Activated CD8-positive, alpha-beta T cell treated with anti-CD3 and anti-CD28 coated beads, Interleukin-2, amount 10 ng/mL, durations not matched to agents 7 days and 5 days (primary cell): ENCODE data around the gene IL21R. TPM values are rescaled to one million over a fixed set of nuclear protein-coding genes. Genes with fewer than 3 reads are reported as not detected.

Experiments
- ATAC-seq: fragments of 150-1000 bp; cut with Tn5 transposase; one replicate; pipeline ENCODE4 v1.10.0; 2021; ENCODE audit warnings: moderate library complexity
- CTCF ChIA-PET: fragments of 350-600 bp; sonication (Branson Sonifier 250); formaldehyde crosslinking; loops from one replicate; lab custom pipeline; 2021; ENCODE audit warnings: antibody characterized with exemption; lab: Charles Lee
- POLR2A ChIA-PET: fragments of 350-600 bp; sonication (Branson Sonifier 250); formaldehyde crosslinking; loops from one replicate; lab custom pipeline; 2021; ENCODE audit warnings: antibody characterized with exemption; lab: Charles Lee
- DNase-seq: peaks from one replicate; pipeline ENCODE4 v3.0.0-alpha.2; 2020
- H3K27ac Mint-ChIP-seq: one replicate; pipeline ENCODE4 v1.8.0; 2021; ENCODE audit warnings: mild to moderate bottlenecking, mixed read lengths
- H3K27me3 Mint-ChIP-seq: one replicate; pipeline ENCODE4 v1.8.0; 2021; ENCODE audit warnings: low read depth, mixed read lengths
- H3K36me3 Mint-ChIP-seq: one replicate; pipeline ENCODE4 v1.8.0; 2021; ENCODE audit warnings: low read depth, mixed read lengths
- H3K4me1 Mint-ChIP-seq: one replicate; pipeline ENCODE4 v1.8.0; 2021; ENCODE audit warnings: low read depth, mixed read lengths
- H3K4me3 Mint-ChIP-seq: one replicate; pipeline ENCODE4 v1.8.0; 2021; ENCODE audit warnings: mild to moderate bottlenecking, mixed read lengths
- H3K9me3 Mint-ChIP-seq: one replicate; pipeline ENCODE4 v1.8.0; 2022; ENCODE audit warnings: mixed read lengths; ENCODE audit not compliant: insufficient read depth
- total RNA-seq, 2 experiments: library from RNA; stranded (reverse); gene quantifications; one replicate each; pipeline ENCODE4 v1.2.3, GENCODE V29; 2021

Gene IL21R
- total RNA-seq, 2 experiments from 2014 or later: 23.5 to 24.2 TPM

- H3K27me3 Mint-ChIP-seq: no peaks in the 10 kb centered on the region
- H3K4me3 Mint-ChIP-seq: no peak overlapping the region
- H3K36me3 Mint-ChIP-seq: peaks cover 63% of the 10 kb centered on the region
- CTCF ChIA-PET: interaction anchor here (0.6 to 1.5 kb wide), 5 partner anchors 9 to 207 kb away, joined by 3 to 7 read pairs (median 6); partner anchors contain the start of gene KDM8
- ATAC-seq (no peak), DNase-seq (no peak)
- POLR2A ChIA-PET: interaction anchor here (1.2 kb wide), 1 partner anchor 9 kb away, joined by 3 read pairs; the partner anchor contains the start of gene IL21R
- peaks cover 14% of the 10 kb centered on the region for H3K9me3 Mint-ChIP-seq
- peak overlapping the region; percentile 28 for H3K27ac Mint-ChIP-seq
- H3K4me1 Mint-ChIP-seq: peaks cover 76% of the 10 kb centered on the region
Observed at GRCh38 chr16:27410761-27411160, 8.8 kb downstream of the IL21R start.

GRCh38 chr16:27413956-27414355, 12.0 kb downstream of the IL21R start:
- ChIA-PET CTCF (no interaction called here), POLR2A (no interaction called here)
- H3K4me3 Mint-ChIP-seq: no peak overlapping the region
- H3K9me3 Mint-ChIP-seq: peaks cover 21% of the 10 kb centered on the region
- DNase-seq (no peak), ATAC-seq (no peak)
- H3K27me3 Mint-ChIP-seq: no peaks in the 10 kb centered on the region
- H3K36me3 Mint-ChIP-seq: peaks cover 66% of the 10 kb centered on the region
- H3K4me1 Mint-ChIP-seq: peaks cover 53% of the 10 kb centered on the region
- peak overlapping the region; percentile 41 for H3K27ac Mint-ChIP-seq

DNA sequence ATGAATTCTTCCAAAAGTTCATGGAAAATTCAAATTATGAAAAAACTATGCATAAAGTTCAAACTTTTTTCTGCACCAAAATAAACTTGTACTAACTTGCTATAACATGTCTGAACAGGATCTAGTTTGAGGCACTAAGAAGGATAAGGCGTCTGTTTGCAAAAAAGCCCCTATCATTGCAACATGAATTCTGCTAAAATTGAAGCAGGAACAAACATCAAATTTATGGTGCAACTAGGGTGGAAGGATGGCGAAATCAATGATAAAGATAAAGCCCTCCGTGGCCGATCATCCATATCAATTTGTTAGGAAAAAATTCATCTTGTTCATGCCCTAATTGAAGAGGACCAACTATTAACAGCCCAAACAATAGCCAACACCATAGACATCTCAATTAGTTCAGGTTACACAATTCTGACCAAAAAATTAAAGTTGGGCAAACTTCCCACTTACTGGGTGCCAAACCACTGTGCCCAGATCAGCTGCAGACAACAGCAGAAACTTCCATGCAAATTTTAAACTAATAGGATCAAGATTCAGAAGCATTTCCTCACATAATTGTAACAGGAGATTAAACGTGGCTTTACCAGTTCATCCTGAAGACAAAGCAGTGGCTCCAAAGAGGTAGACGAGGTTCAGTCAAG, 12.9 kb downstream of the IL21R start:
- peaks cover 46% of the 10 kb centered on the region for H3K4me1 Mint-ChIP-seq
- DNase-seq: no peak
- no peak for ATAC-seq
- H3K36me3 Mint-ChIP-seq: peaks cover 70% of the 10 kb centered on the region
- POLR2A ChIA-PET: interaction anchor here (1.1 to 1.6 kb wide), 2 partner anchors 10 to 37 kb away, joined by 3 to 6 read pairs; no protein-coding TSS in a partner anchor
- peaks cover 21% of the 10 kb centered on the region for H3K9me3 Mint-ChIP-seq
- H3K4me3 Mint-ChIP-seq: no peak overlapping the region
- H3K27me3 Mint-ChIP-seq: no peaks in the 10 kb centered on the region
- CTCF ChIA-PET: no interaction called here
- no peak overlapping the region for H3K27ac Mint-ChIP-seq

GRCh38 chr16:27417047-27417671, 15.2 kb downstream of the IL21R start:
- POLR2A ChIA-PET: interaction anchor here (1.2 kb wide), 1 partner anchor 15 kb away, joined by 3 read pairs; the partner anchor contains the start of gene IL21R
- DNase-seq: no peak
- no peaks in the 10 kb centered on the region for H3K27me3 Mint-ChIP-seq

DNA sequence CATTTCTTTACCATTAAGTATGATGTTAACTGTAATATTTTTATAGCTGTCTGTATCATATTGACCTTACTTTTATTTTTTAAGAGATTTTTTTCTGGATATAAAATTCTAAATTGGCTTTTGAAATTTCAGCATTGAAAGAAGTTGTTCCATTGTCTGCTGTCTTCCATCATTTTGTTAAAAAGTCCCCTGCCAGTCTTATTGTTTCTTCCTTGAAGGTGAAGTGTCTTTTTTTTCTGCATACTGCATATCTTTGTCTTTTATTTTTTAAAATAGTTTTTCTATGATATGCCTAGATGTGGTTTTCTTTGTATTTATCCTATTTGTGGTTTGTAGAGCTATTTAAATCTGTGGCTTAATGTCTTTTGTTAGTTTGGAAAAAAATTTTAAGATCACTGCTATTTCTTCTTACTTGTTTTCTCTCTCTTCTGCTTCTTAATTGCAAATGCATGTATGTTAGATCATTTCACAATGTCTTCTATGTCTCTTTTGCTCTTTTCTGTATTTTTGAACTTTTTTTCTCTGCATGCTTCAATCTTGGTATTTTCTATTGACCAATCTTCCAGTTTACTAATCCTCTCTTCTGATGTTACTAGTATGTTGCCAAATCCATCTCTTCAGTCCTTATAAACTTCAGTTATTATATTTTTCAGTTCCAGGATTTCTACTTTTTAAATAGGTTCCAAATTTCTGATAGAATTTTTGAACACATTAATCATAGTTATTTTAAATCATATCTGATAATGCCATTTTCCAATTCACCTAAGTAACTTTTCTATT, 20.2 kb downstream of the IL21R start:
- CTCF ChIA-PET: interaction anchor here (1.0 to 4.7 kb wide), 4 partner anchors 12 to 54 kb away, joined by 3 to 26 read pairs (median 5); no protein-coding TSS in a partner anchor
- DNase-seq (no peak), ATAC-seq (no peak)
- Mint-ChIP-seq H3K36me3 (peaks cover 80% of the 10 kb centered on the region), H3K9me3 (peaks cover 24% of the 10 kb centered on the region), H3K27ac (no peak overlapping the region), H3K4me1 (peaks cover 37% of the 10 kb centered on the region), H3K27me3 (no peaks in the 10 kb centered on the region), H3K4me3 (no peak overlapping the region)
- POLR2A ChIA-PET: interaction anchor here (0.6 to 1.7 kb wide), 3 partner anchors 18 to 276 kb away, joined by 3 to 4 read pairs (median 3); no protein-coding TSS in a partner anchor

More at GRCh38 chr16:27417047-27417671, 15.2 kb downstream of the IL21R start:
- Mint-ChIP-seq H3K27ac (no peak overlapping the region), H3K4me1 (peaks cover 29% of the 10 kb centered on the region), H3K4me3 (no peak overlapping the region), H3K36me3 (peaks cover 73% of the 10 kb centered on the region), H3K9me3 (peaks cover 27% of the 10 kb centered on the region)
- CTCF ChIA-PET: no interaction called here
- no peak for ATAC-seq

- H3K27ac Mint-ChIP-seq: peak overlapping the region; percentile 54
- ATAC-seq: no peak
- ChIA-PET CTCF (no interaction called here), POLR2A (no interaction called here)
- no peak overlapping the region for H3K4me3 Mint-ChIP-seq
- peak; percentile 21 for DNase-seq
- H3K4me1 Mint-ChIP-seq: peaks cover 60% of the 10 kb centered on the region
- peaks cover 75% of the 10 kb centered on the region for H3K36me3 Mint-ChIP-seq
- H3K9me3 Mint-ChIP-seq: peaks cover 24% of the 10 kb centered on the region
- H3K27me3 Mint-ChIP-seq: no peaks in the 10 kb centered on the region
Observed at GRCh38 chr16:27424772-27425498, 23.0 kb downstream of the IL21R start.

GRCh38 chr16:27425961-27426360, 24.0 kb downstream of the IL21R start:
- ChIA-PET CTCF (interaction anchor here (3.4 kb wide), 1 partner anchor 19 kb away, joined by 10 read pairs; no protein-coding TSS in a partner anchor), POLR2A (interaction anchor here (0.7 to 1.6 kb wide), 4 partner anchors 19 to 25 kb away, joined by 3 to 10 read pairs (median 3); no protein-coding TSS in a partner anchor)
- Mint-ChIP-seq H3K27me3 (no peaks in the 10 kb centered on the region), H3K4me1 (peaks cover 70% of the 10 kb centered on the region), H3K36me3 (peaks cover 73% of the 10 kb centered on the region), H3K27ac (peak overlapping the region; percentile 87), H3K9me3 (peaks cover 22% of the 10 kb centered on the region), H3K4me3 (no peak overlapping the region)
- DNase-seq: no peak
- ATAC-seq: peak; percentile 13

DNA sequence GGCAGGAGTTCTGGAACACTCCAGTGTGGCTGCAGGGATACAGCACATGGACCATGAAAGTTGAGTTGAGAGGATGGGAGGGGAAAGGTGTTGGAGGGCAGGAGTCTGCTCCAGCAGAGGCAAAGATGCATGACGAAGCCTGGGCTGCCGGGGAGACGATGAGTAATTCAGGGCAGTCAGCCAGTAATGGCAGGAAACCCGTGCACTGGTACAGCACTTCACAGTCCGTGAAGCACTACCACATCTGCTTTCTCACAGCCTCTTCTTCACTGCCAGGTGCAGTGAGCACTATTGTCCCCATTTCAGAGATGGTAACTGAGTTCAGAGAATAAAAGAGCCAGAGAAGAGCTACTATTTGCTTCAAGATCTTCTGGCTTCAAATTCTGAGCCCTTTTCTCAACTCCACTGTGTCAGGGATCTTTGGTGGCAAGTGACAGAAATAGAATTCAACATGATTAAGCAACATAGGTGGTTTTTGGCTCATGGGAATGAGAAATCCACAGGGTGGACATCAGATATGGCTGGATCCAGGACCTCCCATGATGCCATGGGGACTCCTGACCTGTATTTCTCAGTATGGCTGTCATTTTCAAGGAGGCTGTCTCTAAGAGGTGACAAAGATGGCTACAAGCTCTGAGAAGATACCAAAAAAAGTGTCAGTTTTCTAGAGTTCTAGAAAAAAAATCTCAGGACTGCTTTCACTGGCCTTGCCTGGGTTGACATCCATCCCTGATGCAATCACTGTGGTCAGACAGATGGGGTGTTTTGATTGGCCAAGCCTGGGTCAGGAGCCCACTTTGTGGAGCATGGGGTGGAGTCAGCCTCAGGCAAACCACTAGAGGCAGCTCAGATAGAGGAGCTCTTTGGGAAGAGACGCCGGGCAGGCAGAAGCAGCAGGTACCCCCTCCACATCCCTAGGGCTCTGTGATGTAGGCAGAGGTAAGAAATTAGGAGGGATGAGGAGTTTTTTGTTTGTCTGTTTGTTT, 24.7 kb downstream of the IL21R start:
- Mint-ChIP-seq H3K4me3 (peak overlapping the region; percentile 66), H3K36me3 (peaks cover 71% of the 10 kb centered on the region), H3K9me3 (peaks cover 18% of the 10 kb centered on the region), H3K27ac (peak overlapping the region; percentile 87), H3K27me3 (no peaks in the 10 kb centered on the region), H3K4me1 (peaks cover 77% of the 10 kb centered on the region)
- CTCF ChIA-PET: interaction anchor here (0.9 to 3.4 kb wide), 7 partner anchors 16 to 59 kb away, joined by 3 to 10 read pairs (median 6); no protein-coding TSS in a partner anchor
- ATAC-seq (peak; percentile 96), DNase-seq (peak; percentile 84)
- POLR2A ChIA-PET: interaction anchor here (0.7 to 1.9 kb wide), 8 partner anchors 11 to 191 kb away, joined by 3 to 10 read pairs (median 3); no protein-coding TSS in a partner anchor

DNA sequence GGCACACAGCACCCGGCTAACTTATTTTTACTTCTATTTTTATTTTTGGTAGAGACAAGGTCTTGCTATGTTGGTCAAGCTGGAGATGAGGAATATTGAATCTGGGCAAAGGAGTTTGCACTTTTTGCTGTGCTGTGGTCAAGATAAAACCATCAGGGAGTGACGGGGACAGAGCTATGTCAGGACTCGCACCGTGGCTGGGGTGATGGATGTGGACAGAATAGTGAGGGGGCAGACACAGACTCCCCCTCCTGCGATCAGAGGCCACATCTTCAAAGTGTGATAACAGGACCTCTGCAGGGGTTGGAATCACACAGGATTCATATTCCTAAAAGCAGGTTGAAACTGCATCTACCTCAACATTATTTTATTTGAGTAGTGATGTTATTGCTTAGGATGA, 25.6 kb downstream of the IL21R start:
- POLR2A ChIA-PET: interaction anchor here (0.8 to 1.9 kb wide), 4 partner anchors 10 to 192 kb away, joined by 3 to 10 read pairs (median 4); no protein-coding TSS in a partner anchor
- DNase-seq (peak; percentile 18), ATAC-seq (no peak)
- Mint-ChIP-seq H3K36me3 (peaks cover 67% of the 10 kb centered on the region), H3K27ac (peak overlapping the region; percentile 87), H3K4me1 (peaks cover 82% of the 10 kb centered on the region), H3K9me3 (peaks cover 10% of the 10 kb centered on the region), H3K27me3 (no peaks in the 10 kb centered on the region), H3K4me3 (peak overlapping the region; percentile 66)
- CTCF ChIA-PET: interaction anchor here (0.9 to 3.4 kb wide), 9 partner anchors 10 to 248 kb away, joined by 3 to 10 read pairs (median 4); no protein-coding TSS in a partner anchor
